LNCAP (cell line): ENCODE measurements around the gene CYTH4.

Source experiments
- CTCF ChIP-seq: fragments of 450-650 bp; IDR thresholded peaks from 2 replicates; pipeline ENCODE4 v1.5.1; 2017; ENCODE audit warnings: mild to moderate bottlenecking

CYTH4 gene

GRCh38 chr22:37336579-37336978 is 54.3 kb downstream of the CYTH4 start:
- no peak for TF ChIP-seq CTCF

GRCh38 chr22:37337204-37337943 is 55.1 kb downstream of the CYTH4 start:
- TF ChIP-seq CTCF, result no peak

GRCh38 chr22:37338539-37339246 is 56.4 kb downstream of the CYTH4 start:
- no peak for TF ChIP-seq CTCF

GRCh38 chr22:37340331-37341262 is 58.3 kb downstream of the CYTH4 start:
- TF ChIP-seq CTCF, result no peak

- no peak for TF ChIP-seq CTCF
These were observed 59.8 kb downstream of the CYTH4 start for GRCh38 chr22:37342065-37342464.

GRCh38 chr22:37343348-37343747 is 61.0 kb downstream of the CYTH4 start:
- TF ChIP-seq CTCF, result no peak

GRCh38 chr22:37343863-37344734 is 61.8 kb downstream of the CYTH4 start:
- TF ChIP-seq CTCF, result no peak
